Neuronal stem cell (in vitro differentiated cells): ENCODE measurements around the gene PPP3R1.

Experiments used
- DNase-seq: peaks from one replicate; pipeline ENCODE4 v3.0.0-alpha.2; 2013; ENCODE audit warnings: low spot score
- H2AFZ ChIP-seq: one replicate; pipeline ENCODE4 v1.6.1; 2013; ENCODE audit warnings: mild to moderate bottlenecking, low read length, inconsistent platforms
- H2AK5ac ChIP-seq: 2 replicates; pipeline ENCODE4 v1.6.1; 2013; ENCODE audit warnings: low read depth, mild to moderate bottlenecking, inconsistent platforms, low read length, moderate library complexity, mixed read lengths
- H2BK120ac ChIP-seq: 2 replicates; pipeline ENCODE4 v1.6.1; 2013; ENCODE audit warnings: low read depth, mild to moderate bottlenecking, inconsistent platforms, low read length, moderate library complexity, mixed read lengths
- H2BK12ac ChIP-seq: one replicate; pipeline ENCODE4 v1.6.1; 2013; ENCODE audit warnings: low read length, inconsistent platforms
- H2BK15ac ChIP-seq: 2 replicates; pipeline ENCODE4 v1.6.1; 2013; ENCODE audit warnings: mild to moderate bottlenecking, low read length, inconsistent platforms, mixed read lengths
- H2BK5ac ChIP-seq: one replicate; pipeline ENCODE4 v1.6.1; 2013; ENCODE audit warnings: inconsistent platforms, mild to moderate bottlenecking, low read length, moderate library complexity
- H3K14ac ChIP-seq: one replicate; pipeline ENCODE4 v1.6.1; 2013; ENCODE audit warnings: low read length, inconsistent platforms
- H3K18ac ChIP-seq: 2 replicates; pipeline ENCODE4 v1.6.1; 2013; ENCODE audit warnings: low read length, inconsistent platforms
- H3K23ac ChIP-seq: 2 replicates; pipeline ENCODE4 v1.6.1; 2013; ENCODE audit warnings: low read depth, mild to moderate bottlenecking, mixed read lengths, low read length, inconsistent platforms; ENCODE audit not compliant: poor library complexity
- H3K27ac ChIP-seq: replicated peaks from 3 replicates; pipeline ENCODE4 v1.5.1; 2013; ENCODE audit warnings: low read length, inconsistent platforms
- H3K27me3 ChIP-seq, 3 experiments: 2 replicates each; pipeline ENCODE4 v1.6.1; 2013; ENCODE audit warnings: low read length in 3 of 3, mild to moderate bottlenecking in 2 of 3, inconsistent platforms in 1 of 3, low read depth in 1 of 3, mixed read lengths in 1 of 3, moderate library complexity in 1 of 3; ENCODE audit not compliant: control insufficient read depth in 3 of 3, insufficient read depth in 3 of 3
- H3K36me3 ChIP-seq, 2 donors: replicated peaks in 1 of 2; 2 replicates each; pipeline ENCODE4 v1.6.1; 2013; ENCODE audit warnings: low read length in 2 of 2; ENCODE audit not compliant: control insufficient read depth in 2 of 2, insufficient read depth in 2 of 2
- H3K4ac ChIP-seq: 2 replicates; pipeline ENCODE4 v1.6.1; 2013; ENCODE audit warnings: inconsistent platforms, mild to moderate bottlenecking, low read length, moderate library complexity
- H3K4me1 ChIP-seq, 2 donors: 1 replicate in 1 of 2; 2 replicates in 1 of 2; pipeline ENCODE4 v1.6.1; 2013; ENCODE audit warnings: low read length in 2 of 2, low read depth in 1 of 2; ENCODE audit not compliant: control insufficient read depth in 2 of 2, insufficient read depth in 1 of 2
- H3K4me2 ChIP-seq: one replicate; pipeline ENCODE4 v1.6.1; 2013; ENCODE audit warnings: mild to moderate bottlenecking, low read length, inconsistent platforms; ENCODE audit not compliant: insufficient read depth, poor library complexity, severe bottlenecking
- H3K4me3 ChIP-seq, 2 donors: 2 replicates each; pipeline ENCODE4 v1.5.1; 2013; ENCODE audit warnings: low read length in 2 of 2, mild to moderate bottlenecking in 2 of 2, inconsistent platforms in 1 of 2, moderate library complexity in 1 of 2
- H3K79me1 ChIP-seq: one replicate; pipeline ENCODE4 v1.6.1; 2013; ENCODE audit warnings: low read depth, mild to moderate bottlenecking, inconsistent platforms, low read length, moderate library complexity
- H3K9ac ChIP-seq: one replicate; pipeline ENCODE4 v1.6.1; 2013; ENCODE audit warnings: mild to moderate bottlenecking, low read depth, low read length, inconsistent platforms; ENCODE audit not compliant: poor library complexity
- H3K9me3 ChIP-seq, 2 donors: replicated peaks in 1 of 2; 2 replicates each; pipeline versions ENCODE3 to v1.6.1; 2013; ENCODE audit warnings: low read length in 2 of 2, mild to moderate bottlenecking in 2 of 2, inconsistent platforms in 1 of 2, low read depth in 1 of 2, mixed read lengths in 1 of 2, moderate library complexity in 1 of 2; ENCODE audit not compliant: control insufficient read depth in 2 of 2, insufficient read depth in 1 of 2
- H4K8ac ChIP-seq: one replicate; pipeline ENCODE4 v1.6.1; 2013; ENCODE audit warnings: low read depth, mild to moderate bottlenecking, inconsistent platforms, low read length, moderate library complexity
- H4K91ac ChIP-seq: one replicate; pipeline ENCODE4 v1.6.1; 2013; ENCODE audit warnings: low read length, low read depth, mild to moderate bottlenecking, inconsistent platforms; ENCODE audit not compliant: poor library complexity
- WGBS, 2 donors: extraction: QIAGEN DNeasy Blood & Tissue Kit; methylation state at CpG; one replicate each; pipeline ENCODE4 v1.1.7; 2013; ENCODE audit warnings: missing lambda C conversion rate in 2 of 2, mixed read lengths in 1 of 2; ENCODE audit not compliant: insufficient read length in 2 of 2, insufficient replicate concordance in 1 of 2; ENCODE audit errors: extremely low coverage in 2 of 2; 5-methylcytosine and 5-hydroxymethylcytosine counted together

Gene PPP3R1

DNA sequence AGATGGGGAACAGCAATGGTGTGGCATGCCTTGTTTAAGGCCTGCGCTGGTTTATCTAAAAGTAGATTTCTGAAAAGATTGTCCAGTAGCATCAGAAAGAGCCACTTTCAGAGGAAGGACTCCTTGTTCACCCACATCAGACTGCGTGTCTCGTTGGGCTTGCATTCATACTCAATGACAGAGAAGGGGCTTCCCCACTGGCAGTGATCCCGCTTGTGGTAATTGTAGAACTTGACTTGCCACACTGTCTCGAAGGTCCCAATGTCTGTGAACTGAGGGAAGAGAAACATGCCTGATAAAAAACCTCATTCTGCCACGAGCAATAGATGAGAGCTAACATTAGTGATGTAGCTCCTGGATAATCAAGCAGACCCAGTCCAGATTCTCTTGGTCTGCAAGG is 41.4 kb upstream of the PPP3R1 start:
- no CpG with 5 or more reads among the region's 6 CpGs for WGBS, 2 donors
- H2AK5ac ChIP-seq: no peak overlapping the region
- H3K18ac ChIP-seq: no peak overlapping the region
- H3K9me3 ChIP-seq: no peaks in the 10 kb centered on the region
- H3K4ac ChIP-seq: no peak overlapping the region
- H3K79me1 ChIP-seq: no peaks in the 10 kb centered on the region
- DNase-seq: no peak
- H3K14ac ChIP-seq: no peak overlapping the region
- H4K8ac ChIP-seq: no peak overlapping the region
- H2BK5ac ChIP-seq: no peak overlapping the region
- H2BK120ac ChIP-seq: no peak overlapping the region
- H2BK15ac ChIP-seq: no peak overlapping the region
- no peak overlapping the region for H3K27ac ChIP-seq
- no peak overlapping the region for H3K9ac ChIP-seq
- H2AFZ ChIP-seq: no peak overlapping the region
- no peaks in the 10 kb centered on the region for H3K27me3 ChIP-seq
- peaks cover 0 to 4% of the 10 kb centered on the region in 2 donors for H3K36me3 ChIP-seq
- no peak overlapping the region for H3K4me3 ChIP-seq
- no peak overlapping the region for H2BK12ac ChIP-seq
- no peak overlapping the region for H4K91ac ChIP-seq
- H3K4me1 ChIP-seq: no peaks in the 10 kb centered on the region
- H3K4me2 ChIP-seq: no peak overlapping the region
- H3K23ac ChIP-seq: no peak overlapping the region

DNA sequence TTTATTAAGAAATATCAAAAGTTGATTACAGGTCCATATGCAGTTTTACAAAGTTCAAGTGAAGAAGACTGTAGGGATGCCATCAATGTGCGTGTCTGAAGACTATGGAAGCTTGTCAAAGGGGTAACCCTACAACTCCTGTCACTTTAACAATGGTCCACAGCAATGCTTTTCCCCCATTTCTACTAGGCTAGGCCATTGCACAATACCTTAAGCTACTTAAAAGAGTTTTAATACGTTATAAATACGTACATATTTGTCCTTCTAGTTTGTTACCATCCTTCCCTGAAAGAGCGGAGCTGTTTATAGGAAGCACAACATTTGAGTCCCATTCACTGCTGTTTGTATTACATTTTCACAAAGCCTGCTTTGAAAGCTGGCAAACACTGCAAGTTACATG is 40.7 kb upstream of the PPP3R1 start:
- no peak overlapping the region for H3K4me2 ChIP-seq
- no peak overlapping the region for H3K18ac ChIP-seq
- no peak overlapping the region for H3K23ac ChIP-seq
- no peak overlapping the region for H2BK12ac ChIP-seq
- H3K27ac ChIP-seq: no peak overlapping the region
- H4K91ac ChIP-seq: no peak overlapping the region
- no peak overlapping the region for H2BK120ac ChIP-seq
- H2BK15ac ChIP-seq: no peak overlapping the region
- H3K9me3 ChIP-seq: no peaks in the 10 kb centered on the region
- no peaks in the 10 kb centered on the region for H3K4me1 ChIP-seq
- no peak overlapping the region for H4K8ac ChIP-seq
- no peak overlapping the region for H2BK5ac ChIP-seq
- no peak overlapping the region for H3K14ac ChIP-seq
- WGBS, 2 donors: no CpG with 5 or more reads among the region's 4 CpGs
- no peak overlapping the region for H2AFZ ChIP-seq
- no peak overlapping the region for H3K4me3 ChIP-seq
- H3K79me1 ChIP-seq: no peaks in the 10 kb centered on the region
- H3K27me3 ChIP-seq: no peaks in the 10 kb centered on the region
- no peak for DNase-seq
- H3K9ac ChIP-seq: no peak overlapping the region
- no peak overlapping the region for H2AK5ac ChIP-seq
- H3K36me3 ChIP-seq: peaks cover 0 to 4% of the 10 kb centered on the region in 2 donors
- no peak overlapping the region for H3K4ac ChIP-seq

DNA sequence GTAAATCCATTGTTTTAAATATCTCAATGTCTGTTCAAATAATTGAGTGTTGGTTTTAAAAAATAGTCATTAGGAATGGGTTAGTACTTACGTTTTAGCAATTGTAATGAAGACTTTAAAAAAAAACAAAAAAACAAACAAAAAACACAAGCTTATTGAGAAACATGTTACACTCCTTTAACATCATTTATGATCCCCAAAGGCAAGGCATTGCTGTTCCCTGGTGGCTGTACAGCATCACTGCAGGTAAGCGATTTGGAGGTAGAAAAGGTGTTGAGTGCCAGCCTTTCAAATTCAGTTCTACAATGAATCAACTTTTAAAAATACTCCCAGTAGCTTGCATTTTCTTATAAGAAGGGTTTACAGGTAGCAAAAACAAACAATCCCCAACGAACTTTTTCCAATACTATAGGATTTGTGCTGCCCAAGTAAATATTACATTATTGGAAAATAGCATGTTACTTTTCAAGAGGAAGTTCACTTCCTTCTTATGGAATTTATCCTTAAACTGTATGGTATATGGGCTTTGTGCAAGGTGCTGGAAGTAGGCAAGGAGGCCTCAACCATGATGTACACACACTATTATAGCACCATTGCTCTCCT is 39.9 kb upstream of the PPP3R1 start:
- no peak overlapping the region for H2BK15ac ChIP-seq
- peaks cover 0 to 2% of the 10 kb centered on the region in 2 donors for H3K9me3 ChIP-seq
- H3K14ac ChIP-seq: no peak overlapping the region
- no CpG with 5 or more reads among the region's 3 CpGs for WGBS, 2 donors
- H2BK12ac ChIP-seq: no peak overlapping the region
- H3K4me2 ChIP-seq: no peak overlapping the region
- no peaks in the 10 kb centered on the region for H3K27me3 ChIP-seq
- H2AK5ac ChIP-seq: no peak overlapping the region
- H4K8ac ChIP-seq: no peak overlapping the region
- H2BK120ac ChIP-seq: no peak overlapping the region
- H4K91ac ChIP-seq: no peak overlapping the region
- H3K36me3 ChIP-seq: peaks cover 0 to 4% of the 10 kb centered on the region in 2 donors
- DNase-seq: no peak
- no peak overlapping the region for H2BK5ac ChIP-seq
- no peak overlapping the region for H2AFZ ChIP-seq
- no peaks in the 10 kb centered on the region for H3K4me1 ChIP-seq
- no peak overlapping the region for H3K27ac ChIP-seq
- H3K4ac ChIP-seq: no peak overlapping the region
- no peak overlapping the region for H3K4me3 ChIP-seq
- H3K18ac ChIP-seq: no peak overlapping the region
- H3K79me1 ChIP-seq: no peaks in the 10 kb centered on the region
- H3K9ac ChIP-seq: no peak overlapping the region
- no peak overlapping the region for H3K23ac ChIP-seq

DNA sequence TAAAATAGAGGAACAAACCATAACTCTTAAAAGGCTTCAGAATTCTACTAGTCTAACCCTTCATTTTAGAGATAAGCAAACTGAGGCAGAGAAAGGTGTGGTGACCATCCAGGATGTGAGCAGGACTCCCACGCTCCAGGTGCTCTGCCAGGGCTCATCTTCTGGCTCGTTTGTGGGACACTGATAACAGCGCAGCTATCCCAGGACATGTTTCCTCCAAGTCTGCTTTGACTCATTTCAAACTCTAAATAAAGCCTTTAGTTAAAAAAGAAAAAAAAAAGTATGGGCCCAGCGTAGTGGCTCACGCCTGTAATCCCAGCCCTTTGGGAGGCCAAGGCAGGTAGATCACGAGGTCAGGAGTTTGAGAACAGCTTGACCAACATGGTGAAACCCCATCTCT is 39.0 kb upstream of the PPP3R1 start:
- Histone ChIP-seq H2BK5ac (no peak overlapping the region), H3K23ac (no peak overlapping the region), H3K36me3 (peaks cover 0 to 4% of the 10 kb centered on the region in 2 donors), H4K91ac (no peak overlapping the region), H3K14ac (no peak overlapping the region), H2AK5ac (no peak overlapping the region), H3K4me3 (no peak overlapping the region), H3K9me3 (peaks cover 0 to 2% of the 10 kb centered on the region in 2 donors), H2BK12ac (no peak overlapping the region), H3K4ac (no peak overlapping the region), H2AFZ (no peak overlapping the region), H3K4me2 (no peak overlapping the region), H4K8ac (no peak overlapping the region), H2BK120ac (no peak overlapping the region), H2BK15ac (no peak overlapping the region), H3K18ac (no peak overlapping the region), H3K27ac (no peak overlapping the region), H3K79me1 (no peaks in the 10 kb centered on the region), H3K4me1 (no peaks in the 10 kb centered on the region), H3K27me3 (no peaks in the 10 kb centered on the region), H3K9ac (no peak overlapping the region)
- no peak for DNase-seq
- WGBS, 2 donors: no CpG with 5 or more reads among the region's 6 CpGs
